Measurements from ENCODE around the gene WFS1.

The WFS1 gene

DNA sequence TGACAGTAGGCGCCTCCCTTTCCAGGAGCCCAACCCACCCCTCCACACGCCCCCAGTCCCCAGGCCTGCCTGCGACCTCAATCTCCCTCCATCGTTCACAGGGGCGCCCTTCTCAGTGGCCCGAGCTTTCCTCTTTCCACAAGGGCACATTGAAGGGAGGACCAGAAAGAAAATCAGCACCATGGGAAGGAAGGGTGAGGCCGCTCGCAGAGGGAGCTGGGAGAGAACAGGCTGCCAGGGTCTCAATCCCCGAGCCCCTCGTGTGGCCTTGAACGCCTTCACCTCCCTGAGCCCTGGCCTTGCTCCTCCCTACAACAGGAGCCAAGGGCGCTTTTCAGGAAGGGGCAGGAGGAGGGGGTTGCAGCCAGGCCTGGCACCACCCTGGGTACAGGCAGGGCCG is 66.5 kb downstream of the WFS1 start:
- TF ChIP-seq, protein P1, sequence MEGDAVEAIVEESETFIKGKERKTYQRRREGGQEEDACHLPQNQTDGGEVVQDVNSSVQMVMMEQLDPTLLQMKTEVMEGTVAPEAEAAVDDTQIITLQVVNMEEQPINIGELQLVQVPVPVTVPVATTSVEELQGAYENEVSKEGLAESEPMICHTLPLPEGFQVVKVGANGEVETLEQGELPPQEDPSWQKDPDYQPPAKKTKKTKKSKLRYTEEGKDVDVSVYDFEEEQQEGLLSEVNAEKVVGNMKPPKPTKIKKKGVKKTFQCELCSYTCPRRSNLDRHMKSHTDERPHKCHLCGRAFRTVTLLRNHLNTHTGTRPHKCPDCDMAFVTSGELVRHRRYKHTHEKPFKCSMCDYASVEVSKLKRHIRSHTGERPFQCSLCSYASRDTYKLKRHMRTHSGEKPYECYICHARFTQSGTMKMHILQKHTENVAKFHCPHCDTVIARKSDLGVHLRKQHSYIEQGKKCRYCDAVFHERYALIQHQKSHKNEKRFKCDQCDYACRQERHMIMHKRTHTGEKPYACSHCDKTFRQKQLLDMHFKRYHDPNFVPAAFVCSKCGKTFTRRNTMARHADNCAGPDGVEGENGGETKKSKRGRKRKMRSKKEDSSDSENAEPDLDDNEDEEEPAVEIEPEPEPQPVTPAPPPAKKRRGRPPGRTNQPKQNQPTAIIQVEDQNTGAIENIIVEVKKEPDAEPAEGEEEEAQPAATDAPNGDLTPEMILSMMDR (IDR thresholded peaks at IDR 0.05; ENCODE audit: low read depth, low read length), result no peak

DNA sequence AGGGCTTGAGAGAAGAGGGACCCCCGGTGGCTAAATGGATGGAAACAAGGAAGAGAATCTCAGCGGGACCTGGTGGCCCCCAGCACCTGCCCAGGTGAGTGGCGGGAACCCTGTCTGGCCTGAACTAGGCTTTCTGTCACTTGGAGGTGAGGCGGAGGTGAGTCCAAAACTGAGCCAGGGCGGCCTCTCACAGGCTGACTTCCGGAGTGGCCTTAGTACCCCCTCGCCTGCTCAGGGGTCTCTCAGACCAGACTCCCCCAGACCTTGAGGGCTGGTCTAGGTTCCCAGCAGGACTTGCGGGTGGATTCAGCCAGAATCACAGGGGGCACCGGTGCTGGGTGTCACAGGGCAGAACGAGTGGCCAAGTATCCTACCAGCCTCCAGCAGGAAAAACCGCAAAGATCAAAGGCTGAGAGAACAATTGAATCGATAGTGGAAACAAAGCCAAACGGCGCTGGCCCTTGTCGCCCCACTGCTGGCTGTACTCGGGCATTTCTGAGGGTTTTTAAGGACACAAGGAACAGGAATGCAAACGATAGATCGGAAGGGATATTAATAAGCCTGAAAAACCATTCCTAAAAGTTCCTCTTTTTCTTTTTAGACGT is 67.8 kb downstream of the WFS1 start:
- no peak overlapping the region for H3K4me3 ChIP-seq (ENCODE audit: low read depth, low read length)
- TF ChIP-seq, protein P1 (IDR thresholded peaks at IDR 0.05; ENCODE audit: low read depth, low read length), result no peak

More for the DNA sequence above, 66.5 kb downstream of the WFS1 start:
- no peak overlapping the region for H3K4me3 ChIP-seq (ENCODE audit: low read depth, low read length)

DNA sequence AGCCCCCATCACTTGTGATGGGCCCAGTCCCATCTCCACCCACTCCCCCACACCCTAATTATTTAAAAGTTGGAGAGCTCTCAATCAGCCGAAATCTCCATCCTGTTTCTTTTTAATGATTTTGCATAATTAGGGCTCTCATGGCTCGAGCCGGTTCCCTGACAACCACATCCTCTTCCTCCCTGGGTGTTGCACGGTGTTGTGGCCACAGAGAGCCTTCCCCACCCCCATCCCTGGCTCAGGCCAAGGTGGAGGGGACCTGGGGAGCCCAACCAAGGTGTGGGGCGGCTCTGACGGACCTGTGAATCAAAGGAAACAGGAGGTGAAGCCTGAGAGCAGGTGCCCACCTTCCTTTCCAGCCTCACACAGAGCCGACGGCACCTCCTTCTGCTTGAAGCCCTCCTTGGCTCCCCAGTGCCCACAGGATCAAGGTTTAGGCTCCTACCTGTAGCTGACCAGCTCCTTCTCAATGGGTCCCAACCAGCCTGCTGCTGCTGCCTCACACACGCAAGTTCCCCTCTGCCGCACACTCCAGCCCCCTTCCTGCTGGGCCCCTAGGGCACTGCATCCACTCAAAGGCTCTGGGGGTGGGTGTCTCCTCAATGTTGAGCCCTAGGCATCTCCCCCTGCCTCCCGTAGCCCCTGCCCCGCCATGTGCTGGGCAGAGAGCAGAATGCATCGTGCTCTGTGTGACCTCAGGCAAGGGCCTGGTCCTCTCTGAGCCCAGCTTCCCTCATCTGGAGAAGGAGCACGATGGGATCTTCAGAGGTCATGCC is 68.7 kb downstream of the WFS1 start:
- TF ChIP-seq, protein P1 (IDR thresholded peaks at IDR 0.05; ENCODE audit: low read depth, low read length), result no peak
- no peak overlapping the region for H3K4me3 ChIP-seq (ENCODE audit: low read depth, low read length)

DNA sequence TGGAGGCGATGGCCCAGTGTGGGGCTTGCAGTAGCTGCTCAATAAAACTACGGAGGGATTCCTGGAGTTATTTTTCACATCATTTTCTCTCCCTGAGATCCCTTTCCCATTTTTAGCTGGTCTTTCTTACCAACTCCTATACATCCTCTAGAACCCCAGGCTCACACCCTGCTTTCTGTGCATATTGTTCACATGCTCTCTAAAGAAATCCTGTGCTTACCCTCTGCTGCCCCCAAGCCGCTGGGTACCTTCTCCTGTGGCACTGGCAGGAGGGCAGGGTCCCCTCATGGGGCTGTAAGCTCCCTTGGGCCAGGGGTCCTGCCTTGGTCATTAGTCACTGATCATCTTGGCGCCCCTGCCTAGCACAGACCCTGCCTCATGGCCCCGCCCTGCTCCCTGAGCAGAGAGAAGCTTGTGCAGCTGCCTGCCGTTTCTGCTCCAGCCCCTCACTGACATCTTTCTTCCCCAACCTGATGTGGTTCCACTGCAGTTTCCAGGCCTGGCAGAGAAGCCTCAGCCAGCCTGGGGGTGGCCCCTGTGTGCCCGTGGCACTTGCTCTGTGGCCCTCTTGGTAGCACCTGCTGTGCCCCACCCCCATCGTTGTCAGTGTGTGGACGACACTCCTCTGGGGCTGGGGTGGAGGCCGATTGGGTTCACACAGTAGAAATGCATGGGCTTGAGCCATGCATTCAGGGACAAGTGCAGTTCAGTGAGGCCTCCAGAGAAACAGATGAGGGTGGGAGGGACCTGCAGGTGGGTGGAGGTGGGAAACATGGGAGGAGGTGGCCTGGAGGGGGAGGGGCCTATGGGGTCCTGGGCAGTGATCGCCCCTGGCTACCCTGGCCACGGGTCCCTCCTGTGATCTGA is 69.5 kb downstream of the WFS1 start:
- no peak overlapping the region for H3K4me3 ChIP-seq (ENCODE audit: low read depth, low read length)
- TF ChIP-seq, protein P1 (IDR thresholded peaks at IDR 0.05; ENCODE audit: low read depth, low read length), result no peak

DNA sequence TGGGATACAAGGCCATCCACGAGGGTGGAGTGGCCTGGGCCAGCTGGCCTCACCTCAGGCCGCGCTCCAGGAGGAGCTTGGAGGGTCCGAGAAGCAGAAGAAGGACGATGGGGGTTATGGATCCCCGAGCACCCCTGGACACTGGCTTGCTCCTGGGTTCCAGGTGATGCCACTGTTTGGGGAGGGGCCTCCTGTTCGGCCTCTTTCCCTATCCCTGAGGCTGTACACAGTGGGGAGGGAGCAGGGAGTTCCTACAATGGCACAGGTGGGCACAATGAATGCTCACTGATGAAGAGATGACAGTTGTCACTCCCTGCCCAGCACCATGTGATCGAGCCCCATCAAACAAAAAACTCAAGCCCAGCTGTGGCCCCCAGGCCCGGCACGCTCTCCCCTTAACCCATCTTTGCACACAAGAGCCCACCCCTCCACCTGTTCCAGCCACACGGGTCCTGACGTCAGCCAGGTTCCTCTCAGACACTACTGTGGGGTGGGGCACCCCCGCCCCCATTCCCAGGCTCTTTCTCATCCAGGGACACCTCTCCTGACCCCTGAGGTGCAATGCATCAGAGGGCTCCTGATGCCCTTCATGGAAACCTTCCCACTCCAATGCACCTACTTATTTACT is 70.3 kb downstream of the WFS1 start:
- TF ChIP-seq, protein P1 (IDR thresholded peaks at IDR 0.05; ENCODE audit: low read depth, low read length), result no peak
- H3K4me3 ChIP-seq (ENCODE audit: low read depth, low read length), result no peak overlapping the region

DNA sequence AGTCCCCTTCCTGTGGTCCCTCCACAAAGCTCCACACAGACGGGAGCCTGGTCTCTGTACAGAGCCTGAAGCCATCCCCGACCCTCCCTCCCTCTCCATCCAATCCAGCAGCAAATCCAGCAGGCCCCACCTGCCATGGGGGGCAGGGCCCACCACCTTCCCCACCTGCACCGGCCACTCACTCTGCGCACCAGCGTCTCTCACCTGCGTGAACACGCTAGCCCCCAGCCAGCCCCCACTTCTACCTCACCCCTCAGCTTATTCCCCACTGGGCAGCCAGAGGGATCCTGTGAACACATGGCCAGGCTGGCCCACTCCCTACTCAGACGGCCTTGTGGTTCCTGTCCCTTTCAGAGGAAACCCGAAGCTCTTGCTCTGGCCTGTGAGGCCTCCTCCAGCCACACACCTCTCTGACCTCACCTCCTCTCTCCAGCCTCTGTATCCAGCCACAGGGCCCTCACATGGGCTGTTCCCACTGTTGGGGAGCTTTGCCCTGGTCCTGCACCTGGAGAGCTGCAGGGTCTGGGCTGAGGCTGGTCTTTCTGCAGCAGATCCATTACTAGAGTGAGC is 70.9 kb downstream of the WFS1 start:
- TF ChIP-seq, protein P1 (IDR thresholded peaks at IDR 0.05; ENCODE audit: low read depth, low read length), result no peak
- no peak overlapping the region for H3K4me3 ChIP-seq (ENCODE audit: low read depth, low read length)
